Natural killer cell (primary cell): Measurements from ENCODE around the gene CSTF3. TPM values are rescaled to one million over a fixed set of nuclear protein-coding genes. Genes with fewer than 3 reads are reported as not detected.

Experiments used
- ATAC-seq, 3 donors: fragments of 150-1000 bp in 2 of 3; fragments of 200-7000 bp in 1 of 3; cut with Tn5 transposase; 1 replicate in 1 of 3; 2 replicates in 2 of 3; pipeline ENCODE4 v1.10.0; 2021; ENCODE audit warnings: mild to moderate bottlenecking in 2 of 3, moderate library complexity in 2 of 3
- DNase-seq, 2 donors: peaks; one replicate each; pipeline versions ENCODE4 v3.0.0 to v3.0.0-alpha.2; 2013 to 2021; ENCODE audit warnings: mixed read lengths in 1 of 2
- H3K27ac ChIP-seq: one replicate; pipeline ENCODE4 v1.5.1; 2013; ENCODE audit warnings: mild to moderate bottlenecking, low read length
- H3K27me3 ChIP-seq: one replicate; pipeline ENCODE4 v1.6.1; 2013; ENCODE audit warnings: low read length; ENCODE audit not compliant: control insufficient read depth, insufficient read depth
- H3K36me3 ChIP-seq: one replicate; pipeline ENCODE4 v1.6.1; 2013; ENCODE audit warnings: low read length; ENCODE audit not compliant: control insufficient read depth, insufficient read depth
- H3K4me1 ChIP-seq: one replicate; pipeline ENCODE4 v1.6.1; 2013; ENCODE audit warnings: low read length; ENCODE audit not compliant: control insufficient read depth, insufficient read depth
- H3K4me3 ChIP-seq: one replicate; pipeline ENCODE4 v1.5.1; 2013; ENCODE audit warnings: low read length
- H3K9me3 ChIP-seq: one replicate; pipeline ENCODE4 v1.6.1; 2013; ENCODE audit warnings: low read length; ENCODE audit not compliant: control insufficient read depth, insufficient read depth
- H3K27ac Mint-ChIP-seq, 2 donors: one replicate each; pipeline ENCODE4 v1.8.0; 2022; ENCODE audit warnings: mild to moderate bottlenecking in 2 of 2, mixed read lengths in 2 of 2, moderate library complexity in 1 of 2
- H3K27me3 Mint-ChIP-seq, 2 donors: one replicate each; pipeline ENCODE4 v1.8.0; 2022; ENCODE audit warnings: low read depth in 2 of 2, mixed read lengths in 2 of 2
- H3K36me3 Mint-ChIP-seq: one replicate; pipeline ENCODE4 v1.8.0; 2022; ENCODE audit warnings: mixed read lengths
- H3K4me1 Mint-ChIP-seq, 2 donors: one replicate each; pipeline ENCODE4 v1.8.0; 2022; ENCODE audit warnings: mixed read lengths in 2 of 2
- H3K4me3 Mint-ChIP-seq: one replicate; pipeline ENCODE4 v1.8.0; 2022; ENCODE audit warnings: mild to moderate bottlenecking, moderate library complexity, mixed read lengths
- H3K9me3 Mint-ChIP-seq, 2 donors: one replicate each; pipeline ENCODE4 v1.8.0; 2022; ENCODE audit warnings: mixed read lengths in 2 of 2
- CTCF ChIP-seq: fragments of 200-600 bp; IDR thresholded peaks from one replicate; pipeline ENCODE4 v1.8.0; 2022; ENCODE audit warnings: antibody characterized with exemption
- WGBS: methylation state at CpG from one replicate; pipeline ENCODE4 v1.1.7; 2013; ENCODE audit warnings: missing lambda C conversion rate; ENCODE audit not compliant: insufficient coverage; 5-methylcytosine and 5-hydroxymethylcytosine counted together
- intact Hi-C: fragments of 100-400 bp; cut with micrococcal nuclease; formaldehyde crosslinking; loops from one replicate; pipeline ENCODE4 v1.14.2; 2022
- total RNA-seq, 4 donors: library from RNA; stranded (reverse); fragments of 120-200 nt in 1 of 4; gene quantifications; one replicate each; pipeline versions ENCODE4 v1.2.3 to v1.2.4, GENCODE V29; 2013 to 2022

CSTF3 gene
- total RNA-seq: 10 to 100 TPM; 10.9 to 15.6 (median 12.0) TPM
- total RNA-seq (2013): 22.5 TPM

- no peaks in the 10 kb centered on the region for H3K36me3 ChIP-seq
- H3K27me3 ChIP-seq: no peaks in the 10 kb centered on the region
- TF ChIP-seq CTCF: peak; percentile 40
- Mint-ChIP-seq H3K27ac (peak within 1 kb of the TSS; percentile 98 to 100), H3K9me3 (no peaks in the 10 kb centered on the region), H3K36me3 (peaks cover 6% of the 10 kb centered on the region), H3K27me3 (no peaks in the 10 kb centered on the region), H3K4me1 (peaks cover 46 to 55% of the 10 kb centered on the region in 2 donors), H3K4me3 (peak within 1 kb of the TSS; percentile 100)
- DNase-seq: peak; percentile 92 to 96
- intact Hi-C loops: loop anchor here (2.0 kb wide), 1 partner anchor 95 kb away; the partner anchor contains the start of gene HIPK3
- H3K4me3 ChIP-seq: peak within 1 kb of the TSS; percentile 99
- WGBS: under 1% methylated on average over 38 of the region's 40 CpGs
- peaks cover 15% of the 10 kb centered on the region for H3K4me1 ChIP-seq
- peak; percentile 96 to 98 (median 96) for ATAC-seq
- H3K9me3 ChIP-seq: no peaks in the 10 kb centered on the region
- H3K27ac ChIP-seq: peak within 1 kb of the TSS; percentile 79
Observed at GRCh38 chr11:33161120-33162005, at the start of gene CSTF3. CSTF3 (minus strand) TSS chr11:33161480; CDS start chr11:33161325, 155 bp downstream.

DNA sequence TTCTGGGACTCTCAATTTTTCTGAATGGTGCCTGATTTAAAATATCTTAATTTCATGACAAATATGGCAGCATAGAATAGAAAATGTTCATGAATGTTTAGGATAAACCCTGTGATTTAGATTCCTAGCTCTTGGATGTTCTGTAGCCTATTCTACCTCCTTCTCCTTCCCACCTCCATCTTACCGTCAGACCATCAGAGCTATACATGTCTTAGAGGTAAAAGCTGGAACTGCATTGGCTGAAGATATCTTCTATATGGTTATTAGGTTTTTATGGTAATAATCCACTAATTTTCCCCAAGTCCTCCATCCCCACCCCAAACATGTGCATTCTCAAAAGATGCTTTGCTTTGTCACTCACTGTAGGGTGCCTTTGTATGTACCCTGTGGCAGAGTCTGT is 46.9 kb upstream of the CSTF3 start:
- H3K27me3 Mint-ChIP-seq: peaks cover 6 to 8% of the 10 kb centered on the region in 2 donors
- Histone ChIP-seq H3K36me3 (no peaks in the 10 kb centered on the region), H3K27ac (no peak overlapping the region), H3K9me3 (no peaks in the 10 kb centered on the region), H3K27me3 (no peaks in the 10 kb centered on the region), H3K4me1 (peaks cover 3% of the 10 kb centered on the region), H3K4me3 (no peak overlapping the region)
- ATAC-seq: no peak
- no CpG with 5 or more reads among the region's 1 CpG for WGBS
- H3K9me3 Mint-ChIP-seq: no peaks in the 10 kb centered on the region
- no peak overlapping the region for H3K4me3 Mint-ChIP-seq
- H3K36me3 Mint-ChIP-seq: no peaks in the 10 kb centered on the region
- DNase-seq: no peak
- TF ChIP-seq CTCF: no peak
- H3K27ac Mint-ChIP-seq: no peak overlapping the region
- intact Hi-C loops: no loop called here
- H3K4me1 Mint-ChIP-seq: no peaks in the 10 kb centered on the region

DNA sequence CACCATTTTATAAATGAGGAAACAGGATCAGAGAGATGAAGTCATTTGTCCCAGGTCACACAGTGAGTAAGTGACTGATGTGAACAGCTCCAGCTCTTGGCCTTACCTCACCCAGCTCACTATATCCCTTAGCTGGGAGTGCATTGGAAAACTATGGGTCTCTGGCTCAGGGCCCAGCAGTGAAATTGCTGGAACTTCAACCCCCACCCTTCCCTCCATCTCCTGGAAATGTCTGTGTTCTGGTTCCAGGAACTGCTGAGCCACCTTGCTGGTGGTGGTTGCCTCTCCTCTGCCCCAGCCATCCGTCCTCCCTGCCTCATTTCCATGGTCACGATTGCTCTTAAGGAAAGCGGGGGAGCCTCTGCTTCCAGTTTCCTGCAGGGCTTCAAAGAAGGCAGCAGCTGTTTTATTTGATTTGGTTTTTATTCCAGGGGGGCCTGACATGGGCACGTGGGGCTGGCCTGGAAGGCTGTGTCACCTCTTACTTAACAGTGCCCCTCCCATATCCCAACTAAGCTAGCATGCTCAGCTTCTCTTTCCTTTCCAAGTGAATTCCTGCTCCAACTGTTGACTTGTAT is 46.2 kb upstream of the CSTF3 start:
- Mint-ChIP-seq H3K4me1 (no peaks in the 10 kb centered on the region), H3K36me3 (no peaks in the 10 kb centered on the region), H3K4me3 (no peak overlapping the region), H3K27ac (no peak overlapping the region), H3K27me3 (peaks cover 6 to 8% of the 10 kb centered on the region in 2 donors), H3K9me3 (no peaks in the 10 kb centered on the region)
- DNase-seq (no peak), ATAC-seq (no peak)
- no peak overlapping the region for H3K4me3 ChIP-seq
- 53% methylated on average over 4 of the region's 4 CpGs for WGBS
- intact Hi-C loops: no loop called here
- H3K36me3 ChIP-seq: no peaks in the 10 kb centered on the region
- no peak overlapping the region for H3K27ac ChIP-seq
- no peaks in the 10 kb centered on the region for H3K9me3 ChIP-seq
- TF ChIP-seq CTCF: no peak
- H3K4me1 ChIP-seq: peaks cover 3% of the 10 kb centered on the region
- no peaks in the 10 kb centered on the region for H3K27me3 ChIP-seq
